ENCODE results near the gene OCEL1.
"Not testable (repeated sequence)": the region's sequence is repeated elsewhere in the genome, so short reads cannot be mapped to it uniquely, and the experiment has no call there.

Gene OCEL1

GRCh38 chr19:17255150-17255621, 29.2 kb downstream of the OCEL1 start:
- no peaks in the 10 kb centered on the region for H3K4me1 Mint-ChIP-seq (ENCODE audit: low read depth)
- H3K9me3 Mint-ChIP-seq: no peaks in the 10 kb centered on the region
- H3K27me3 Mint-ChIP-seq (ENCODE audit: low read depth): no peaks in the 10 kb centered on the region
- no peaks in the 10 kb centered on the region for H3K36me3 Mint-ChIP-seq (ENCODE audit: low read depth)
- no peak overlapping the region for H3K4me3 Mint-ChIP-seq
- no peak for DNase-seq (ENCODE audit: low spot score)
- no peak overlapping the region for H3K27ac Mint-ChIP-seq

- no peaks in the 10 kb centered on the region for H3K36me3 Mint-ChIP-seq (ENCODE audit: low read depth)
- H3K27ac Mint-ChIP-seq: no peak overlapping the region
- H3K4me3 Mint-ChIP-seq: no peak overlapping the region
- peaks cover 3% of the 10 kb centered on the region for H3K4me1 Mint-ChIP-seq (ENCODE audit: low read depth)
- H3K9me3 Mint-ChIP-seq: no peaks in the 10 kb centered on the region
- H3K27me3 Mint-ChIP-seq (ENCODE audit: low read depth): no peaks in the 10 kb centered on the region
- no peak for DNase-seq (ENCODE audit: low spot score)
Observed at GRCh38 chr19:17256130-17256529, 30.1 kb downstream of the OCEL1 start.

GRCh38 chr19:17259118-17259780, 33.2 kb downstream of the OCEL1 start:
- DNase-seq (ENCODE audit: low spot score): no peak
- H3K36me3 Mint-ChIP-seq (ENCODE audit: low read depth): no peaks in the 10 kb centered on the region
- no peak overlapping the region for H3K4me3 Mint-ChIP-seq
- peaks cover 4% of the 10 kb centered on the region for H3K4me1 Mint-ChIP-seq (ENCODE audit: low read depth)
- no peak overlapping the region for H3K27ac Mint-ChIP-seq
- H3K27me3 Mint-ChIP-seq (ENCODE audit: low read depth): no peaks in the 10 kb centered on the region
- no peaks in the 10 kb centered on the region for H3K9me3 Mint-ChIP-seq

- no peak for DNase-seq (ENCODE audit: low spot score)
- Mint-ChIP-seq H3K9me3 (no peaks in the 10 kb centered on the region), H3K27me3 (ENCODE audit: low read depth) (no peaks in the 10 kb centered on the region), H3K27ac (no peak overlapping the region), H3K36me3 (ENCODE audit: low read depth) (no peaks in the 10 kb centered on the region), H3K4me3 (no peak overlapping the region), H3K4me1 (ENCODE audit: low read depth) (peaks cover 11% of the 10 kb centered on the region)
Observed at GRCh38 chr19:17259934-17260333, 33.9 kb downstream of the OCEL1 start.

GRCh38 chr19:17260842-17261325, 34.9 kb downstream of the OCEL1 start:
- Mint-ChIP-seq H3K4me1 (ENCODE audit: low read depth) (peaks cover 11% of the 10 kb centered on the region), H3K36me3 (ENCODE audit: low read depth) (no peaks in the 10 kb centered on the region), H3K4me3 (no peak overlapping the region), H3K9me3 (no peaks in the 10 kb centered on the region), H3K27me3 (ENCODE audit: low read depth) (no peaks in the 10 kb centered on the region), H3K27ac (no peak overlapping the region)
- DNase-seq (ENCODE audit: low spot score): peak; percentile 82

- no peak overlapping the region for H3K4me3 Mint-ChIP-seq
- peaks cover 2% of the 10 kb centered on the region for H3K27me3 Mint-ChIP-seq (ENCODE audit: low read depth)
- H3K4me1 Mint-ChIP-seq (ENCODE audit: low read depth): peaks cover 18% of the 10 kb centered on the region
- H3K9me3 Mint-ChIP-seq: no peaks in the 10 kb centered on the region
- H3K36me3 Mint-ChIP-seq (ENCODE audit: low read depth): no peaks in the 10 kb centered on the region
- no peak overlapping the region for H3K27ac Mint-ChIP-seq
- no peak for DNase-seq (ENCODE audit: low spot score)
Observed at GRCh38 chr19:17262557-17262956, 36.5 kb downstream of the OCEL1 start.

- peak overlapping the region; percentile 56 for H3K27ac Mint-ChIP-seq
- H3K27me3 Mint-ChIP-seq (ENCODE audit: low read depth): peaks cover 2% of the 10 kb centered on the region
- DNase-seq (ENCODE audit: low spot score): no peak
- no peaks in the 10 kb centered on the region for H3K9me3 Mint-ChIP-seq
- peaks cover 18% of the 10 kb centered on the region for H3K4me1 Mint-ChIP-seq (ENCODE audit: low read depth)
- peaks cover 2% of the 10 kb centered on the region for H3K36me3 Mint-ChIP-seq (ENCODE audit: low read depth)
- H3K4me3 Mint-ChIP-seq: no peak overlapping the region
Observed at GRCh38 chr19:17263712-17264640, 38.0 kb downstream of the OCEL1 start.

- peaks cover 2% of the 10 kb centered on the region for H3K27me3 Mint-ChIP-seq (ENCODE audit: low read depth)
- peak within 1 kb of the TSS; percentile 56 for H3K27ac Mint-ChIP-seq
- H3K9me3 Mint-ChIP-seq: no peaks in the 10 kb centered on the region
- H3K4me1 Mint-ChIP-seq (ENCODE audit: low read depth): peaks cover 18% of the 10 kb centered on the region
- DNase-seq (ENCODE audit: low spot score): no peak
- H3K36me3 Mint-ChIP-seq (ENCODE audit: low read depth): peaks cover 2% of the 10 kb centered on the region
- H3K4me3 Mint-ChIP-seq: no peak within 1 kb of the TSS
Observed at GRCh38 chr19:17264641-17264979, 38.6 kb downstream of the OCEL1 start, which contains the start of gene USHBP1. USHBP1 (minus strand) TSS chr19:17264745; CDS start chr19:17264299, 446 bp downstream.

GRCh38 chr19:17266026-17266425, 40.0 kb downstream of the OCEL1 start:
- Mint-ChIP-seq H3K4me3 (no peak overlapping the region), H3K27ac (no peak overlapping the region), H3K4me1 (ENCODE audit: low read depth) (peaks cover 14% of the 10 kb centered on the region), H3K9me3 (no peaks in the 10 kb centered on the region), H3K36me3 (ENCODE audit: low read depth) (peaks cover 3% of the 10 kb centered on the region), H3K27me3 (ENCODE audit: low read depth) (peaks cover 2% of the 10 kb centered on the region)
- DNase-seq (ENCODE audit: low spot score): no peak

GRCh38 chr19:17266589-17266974, 40.6 kb downstream of the OCEL1 start:
- Mint-ChIP-seq H3K4me3 (peak overlapping the region; percentile 90), H3K4me1 (ENCODE audit: low read depth) (peaks cover 14% of the 10 kb centered on the region), H3K27me3 (ENCODE audit: low read depth) (peaks cover 2% of the 10 kb centered on the region), H3K27ac (peak overlapping the region; percentile 71), H3K36me3 (ENCODE audit: low read depth) (peaks cover 8% of the 10 kb centered on the region), H3K9me3 (no peaks in the 10 kb centered on the region)
- no peak for DNase-seq (ENCODE audit: low spot score)

GRCh38 chr19:17266975-17267788, 41.2 kb downstream of the OCEL1 start, which contains the start of gene BABAM1:
BABAM1 (plus strand) TSS chr19:17267443; CDS start chr19:17268807, 1,364 bp downstream.
- Mint-ChIP-seq H3K27ac (peak within 1 kb of the TSS; percentile 71), H3K4me3 (peak within 1 kb of the TSS; percentile 90), H3K36me3 (ENCODE audit: low read depth) (peaks cover 8% of the 10 kb centered on the region), H3K9me3 (no peaks in the 10 kb centered on the region), H3K4me1 (ENCODE audit: low read depth) (peaks cover 14% of the 10 kb centered on the region), H3K27me3 (ENCODE audit: low read depth) (peaks cover 2% of the 10 kb centered on the region)
- peak; percentile 97 for DNase-seq (ENCODE audit: low spot score)

- Mint-ChIP-seq H3K4me3 (peak overlapping the region; percentile 90), H3K27ac (no peak overlapping the region), H3K4me1 (ENCODE audit: low read depth) (peaks cover 14% of the 10 kb centered on the region), H3K27me3 (ENCODE audit: low read depth) (peaks cover 2% of the 10 kb centered on the region), H3K9me3 (no peaks in the 10 kb centered on the region), H3K36me3 (ENCODE audit: low read depth) (peaks cover 10% of the 10 kb centered on the region)
- DNase-seq (ENCODE audit: low spot score): no peak
Observed at GRCh38 chr19:17268754-17269153, 42.7 kb downstream of the OCEL1 start.

- H3K4me1 Mint-ChIP-seq (ENCODE audit: low read depth); H3K27me3 Mint-ChIP-seq (ENCODE audit: low read depth); H3K4me3 Mint-ChIP-seq: not testable (repeated sequence)
Observed at GRCh38 chr19:17274892-17275291, 48.9 kb downstream of the OCEL1 start.

More at GRCh38 chr19:17274892-17275291, 48.9 kb downstream of the OCEL1 start:
- H3K36me3 Mint-ChIP-seq (ENCODE audit: low read depth): peaks cover 33% of the 10 kb centered on the region
- not testable (repeated sequence) for H3K9me3 Mint-ChIP-seq; DNase-seq (ENCODE audit: low spot score); H3K27ac Mint-ChIP-seq

All from T-helper 2 cell treated with Interferon-gamma antibody and Interleukin-4, amounts not matched to agents 5 μg/mL and 100 μg/mL, for 36 hours (primary cell).